Frontal cortex (tissue), 4 donors: ENCODE results near the gene EIF2D. TPM values are rescaled to one million over a fixed set of nuclear protein-coding genes. Genes with fewer than 3 reads are reported as not detected.

Source experiments
- DNase-seq, 2 donors: peaks; one replicate each; pipeline ENCODE4 v3.0.0; 2012; ENCODE audit warnings: low spot score in 2 of 2
- FAIRE-seq: peaks from 2 replicates; lab custom pipeline; 2012; peaks lifted over from hg19 to GRCh38; lab: Jason Lieb, UNC
- total RNA-seq: library from RNA; depleted of rRNA; stranded (reverse); fragments of >200 nt; gene quantifications from one replicate; pipeline ENCODE4 v1.2.3, GENCODE V29; 2014
- donor health status: control.
- donor health status: control.
- donor health status: control.

Gene EIF2D
- total RNA-seq, 1 donor from 2014 or later: 13.9 TPM

- DNase-seq: no peak
- no peak for FAIRE-seq
Measured at GRCh38 chr1:206575894-206576737, 36.1 kb downstream of the EIF2D start.

GRCh38 chr1:206575165-206575893, 36.9 kb downstream of the EIF2D start:
- DNase-seq (no peak), FAIRE-seq (no peak)

- no peak for FAIRE-seq
- DNase-seq: no peak
Measured at GRCh38 chr1:206573762-206574161, 38.5 kb downstream of the EIF2D start.

- DNase-seq: no peak
- no peak for FAIRE-seq
Measured at GRCh38 chr1:206573319-206573718, 38.9 kb downstream of the EIF2D start.

GRCh38 chr1:206572835-206573234, 39.4 kb downstream of the EIF2D start:
- DNase-seq (no peak), FAIRE-seq (no peak)

- FAIRE-seq: no peak
- DNase-seq: no peak
Measured at GRCh38 chr1:206570529-206570928, 41.7 kb downstream of the EIF2D start.

GRCh38 chr1:206569556-206569955, 42.7 kb downstream of the EIF2D start:
- FAIRE-seq (no peak), DNase-seq (no peak)

- FAIRE-seq (no peak), DNase-seq (no peak)
Measured at GRCh38 chr1:206568779-206569352, 43.4 kb downstream of the EIF2D start.

GRCh38 chr1:206568256-206568655, 44.0 kb downstream of the EIF2D start:
- DNase-seq (no peak), FAIRE-seq (no peak)

GRCh38 chr1:206566999-206567398, 45.3 kb downstream of the EIF2D start:
- no peak for DNase-seq
- no peak for FAIRE-seq

GRCh38 chr1:206565995-206566394, 46.3 kb downstream of the EIF2D start:
- DNase-seq: no peak

GRCh38 chr1:206563367-206564207, 48.7 kb downstream of the EIF2D start:
- FAIRE-seq: no peak
- DNase-seq: no peak

More at GRCh38 chr1:206565995-206566394, 46.3 kb downstream of the EIF2D start:
- no peak for FAIRE-seq

GRCh38 chr1:206560007-206560716, 52.1 kb downstream of the EIF2D start:
- DNase-seq (no peak), FAIRE-seq (no peak)

- DNase-seq (no peak), FAIRE-seq (no peak)
Measured at GRCh38 chr1:206559672-206559995, 52.6 kb downstream of the EIF2D start.

GRCh38 chr1:206558794-206559671, 53.2 kb downstream of the EIF2D start:
- DNase-seq: no peak
- FAIRE-seq: no peak

- no peak for FAIRE-seq
- no peak for DNase-seq
Measured at GRCh38 chr1:206557636-206558473, 54.4 kb downstream of the EIF2D start.

GRCh38 chr1:206556750-206557635, 55.3 kb downstream of the EIF2D start:
- peak; percentile 38 to 68 for DNase-seq
- no peak for FAIRE-seq
